ENCODE measurements around the gene KLK3. TPM values are rescaled to one million over a fixed set of nuclear protein-coding genes. Genes with fewer than 3 reads are reported as not detected.

The KLK3 gene
- total and polyA plus RNA-seq, 2 experiments from 2014 or later: 0.19 TPM; not detected in 1

GRCh38 chr19:50844296-50844935, 10.3 kb upstream of the KLK3 start:
- Histone ChIP-seq H3F3A (replicated peaks; ENCODE audit: low read depth) (no peaks in the 10 kb centered on the region), H3K36me3 (ENCODE audit: insufficient read depth) (no peaks in the 10 kb centered on the region), H3K4me3 (no peak overlapping the region), H3K27ac (ENCODE audit: low read depth) (no peak overlapping the region), H3K4me2 (peak overlapping the region; percentile 32; the same call in 1 of the 2 replicates), H3K79me2 (replicated peaks; ENCODE audit: insufficient read depth) (no peaks in the 10 kb centered on the region), H3K9me2 (ENCODE audit: insufficient read depth) (no peaks in the 10 kb centered on the region), H3K27me3 (ENCODE audit: insufficient read depth) (peaks cover 8% of the 10 kb centered on the region; the same call in 1 of the 2 replicates), H4K20me1 (replicated peaks; ENCODE audit: insufficient read depth) (no peaks in the 10 kb centered on the region), H3K4me1 (ENCODE audit: insufficient read depth) (no peaks in the 10 kb centered on the region), H2AFZ (no peak overlapping the region)
- no peak for DNase-seq (ENCODE audit: low spot score)
- H3K36me3 Mint-ChIP-seq (ENCODE audit: low read depth): peaks cover 13% of the 10 kb centered on the region; the same call in 2 of the 3 replicates
- H3K27me3 Mint-ChIP-seq (ENCODE audit: insufficient read depth, low read depth, poor library complexity): peaks cover 3% of the 10 kb centered on the region
- peaks cover 69% of the 10 kb centered on the region for H3K9me3 Mint-ChIP-seq
- no peak overlapping the region for H3K4me3 Mint-ChIP-seq
- no peak for ATAC-seq
- no peak overlapping the region for H3K27ac Mint-ChIP-seq
- TF ChIP-seq REST (IDR thresholded peaks at IDR 0.05; ENCODE audit: unreplicated experiment): no peak
- TF ChIP-seq CREB1 (CRISPR knock-in tag; IDR thresholded peaks at IDR 0.05; ENCODE audit: low read depth): no peak
- TF ChIP-seq ZNF331 (CRISPR knock-in tag; IDR thresholded peaks at IDR 0.05; ENCODE audit: low read depth): no peak
- no peak for TF ChIP-seq ETS1 (IDR thresholded peaks at IDR 0.05)
- no peak for TF ChIP-seq POLR2AphosphoS5 (IDR thresholded peaks at IDR 0.05; ENCODE audit: low read depth)
- TF ChIP-seq EZH2 (IDR thresholded peaks at IDR 0.05; ENCODE audit: low read depth, unreplicated experiment): no peak
- TF ChIP-seq ZNF114 (CRISPR knock-in tag; IDR thresholded peaks at IDR 0.05): no peak
- no peak for TF ChIP-seq STAT1 (IDR thresholded peaks at IDR 0.05; ENCODE audit: unreplicated experiment)
- no peak for TF ChIP-seq EZH2phosphoT487 (IDR thresholded peaks at IDR 0.05; ENCODE audit: unreplicated experiment)
- no peak for TF ChIP-seq JUNB (IDR thresholded peaks at IDR 0.05; ENCODE audit: unreplicated experiment)
- TF ChIP-seq, protein P1, sequence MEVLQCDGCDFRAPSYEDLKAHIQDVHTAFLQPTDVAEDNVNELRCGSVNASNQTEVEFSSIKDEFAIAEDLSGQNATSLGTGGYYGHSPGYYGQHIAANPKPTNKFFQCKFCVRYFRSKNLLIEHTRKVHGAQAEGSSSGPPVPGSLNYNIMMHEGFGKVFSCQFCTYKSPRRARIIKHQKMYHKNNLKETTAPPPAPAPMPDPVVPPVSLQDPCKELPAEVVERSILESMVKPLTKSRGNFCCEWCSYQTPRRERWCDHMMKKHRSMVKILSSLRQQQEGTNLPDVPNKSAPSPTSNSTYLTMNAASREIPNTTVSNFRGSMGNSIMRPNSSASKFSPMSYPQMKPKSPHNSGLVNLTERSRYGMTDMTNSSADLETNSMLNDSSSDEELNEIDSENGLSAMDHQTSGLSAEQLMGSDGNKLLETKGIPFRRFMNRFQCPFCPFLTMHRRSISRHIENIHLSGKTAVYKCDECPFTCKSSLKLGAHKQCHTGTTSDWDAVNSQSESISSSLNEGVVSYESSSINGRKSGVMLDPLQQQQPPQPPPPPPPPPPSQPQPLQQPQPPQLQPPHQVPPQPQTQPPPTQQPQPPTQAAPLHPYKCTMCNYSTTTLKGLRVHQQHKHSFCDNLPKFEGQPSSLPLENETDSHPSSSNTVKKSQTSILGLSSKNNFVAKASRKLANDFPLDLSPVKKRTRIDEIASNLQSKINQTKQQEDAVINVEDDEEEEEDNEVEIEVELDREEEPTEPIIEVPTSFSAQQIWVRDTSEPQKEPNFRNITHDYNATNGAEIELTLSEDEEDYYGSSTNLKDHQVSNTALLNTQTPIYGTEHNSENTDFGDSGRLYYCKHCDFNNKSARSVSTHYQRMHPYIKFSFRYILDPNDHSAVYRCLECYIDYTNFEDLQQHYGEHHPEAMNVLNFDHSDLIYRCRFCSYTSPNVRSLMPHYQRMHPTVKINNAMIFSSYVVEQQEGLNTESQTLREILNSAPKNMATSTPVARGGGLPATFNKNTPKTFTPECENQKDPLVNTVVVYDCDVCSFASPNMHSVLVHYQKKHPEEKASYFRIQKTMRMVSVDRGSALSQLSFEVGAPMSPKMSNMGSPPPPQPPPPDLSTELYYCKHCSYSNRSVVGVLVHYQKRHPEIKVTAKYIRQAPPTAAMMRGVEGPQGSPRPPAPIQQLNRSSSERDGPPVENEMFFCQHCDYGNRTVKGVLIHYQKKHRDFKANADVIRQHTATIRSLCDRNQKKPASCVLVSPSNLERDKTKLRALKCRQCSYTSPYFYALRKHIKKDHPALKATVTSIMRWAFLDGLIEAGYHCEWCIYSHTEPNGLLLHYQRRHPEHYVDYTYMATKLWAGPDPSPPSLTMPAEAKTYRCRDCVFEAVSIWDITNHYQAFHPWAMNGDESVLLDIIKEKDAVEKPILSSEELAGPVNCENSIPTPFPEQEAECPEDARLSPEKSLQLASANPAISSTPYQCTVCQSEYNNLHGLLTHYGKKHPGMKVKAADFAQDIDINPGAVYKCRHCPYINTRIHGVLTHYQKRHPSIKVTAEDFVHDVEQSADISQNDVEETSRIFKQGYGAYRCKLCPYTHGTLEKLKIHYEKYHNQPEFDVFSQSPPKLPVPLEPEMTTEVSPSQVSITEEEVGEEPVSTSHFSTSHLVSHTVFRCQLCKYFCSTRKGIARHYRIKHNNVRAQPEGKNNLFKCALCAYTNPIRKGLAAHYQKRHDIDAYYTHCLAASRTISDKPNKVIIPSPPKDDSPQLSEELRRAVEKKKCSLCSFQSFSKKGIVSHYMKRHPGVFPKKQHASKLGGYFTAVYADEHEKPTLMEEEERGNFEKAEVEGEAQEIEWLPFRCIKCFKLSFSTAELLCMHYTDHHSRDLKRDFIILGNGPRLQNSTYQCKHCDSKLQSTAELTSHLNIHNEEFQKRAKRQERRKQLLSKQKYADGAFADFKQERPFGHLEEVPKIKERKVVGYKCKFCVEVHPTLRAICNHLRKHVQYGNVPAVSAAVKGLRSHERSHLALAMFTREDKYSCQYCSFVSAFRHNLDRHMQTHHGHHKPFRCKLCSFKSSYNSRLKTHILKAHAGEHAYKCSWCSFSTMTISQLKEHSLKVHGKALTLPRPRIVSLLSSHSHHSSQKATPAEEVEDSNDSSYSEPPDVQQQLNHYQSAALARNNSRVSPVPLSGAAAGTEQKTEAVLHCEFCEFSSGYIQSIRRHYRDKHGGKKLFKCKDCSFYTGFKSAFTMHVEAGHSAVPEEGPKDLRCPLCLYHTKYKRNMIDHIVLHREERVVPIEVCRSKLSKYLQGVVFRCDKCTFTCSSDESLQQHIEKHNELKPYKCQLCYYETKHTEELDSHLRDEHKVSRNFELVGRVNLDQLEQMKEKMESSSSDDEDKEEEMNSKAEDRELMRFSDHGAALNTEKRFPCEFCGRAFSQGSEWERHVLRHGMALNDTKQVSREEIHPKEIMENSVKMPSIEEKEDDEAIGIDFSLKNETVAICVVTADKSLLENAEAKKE (CRISPR knock-in tag; IDR thresholded peaks at IDR 0.05): no peak
- no peaks in the 10 kb centered on the region for H3K4me1 Mint-ChIP-seq

All from GM23338 (cell line).